HG03060 (cell line): ENCODE measurements around the gene ATG13.

Experiments
- ATAC-seq: cut with Tn5 transposase; IDR thresholded peaks from one replicate; pipeline ENCODE4 v1.9.1; 2021; ENCODE audit warnings: low read depth, moderate number of reproducible peaks; ENCODE audit not compliant: unreplicated experiment

The ATG13 gene

GRCh38 chr11:46674463-46675287 is 57.3 kb downstream of the ATG13 start:
- ATAC-seq = no peak

- ATAC-seq = no peak
These were observed 58.0 kb downstream of the ATG13 start for GRCh38 chr11:46675288-46675851.

GRCh38 chr11:46675949-46676348 is 58.6 kb downstream of the ATG13 start:
- no peak for ATAC-seq

- ATAC-seq = no peak
These were observed 59.2 kb downstream of the ATG13 start for GRCh38 chr11:46676436-46677158.

- no peak for ATAC-seq
These were observed 59.8 kb downstream of the ATG13 start for GRCh38 chr11:46677169-46677568.

- ATAC-seq = no peak
These were observed 60.8 kb downstream of the ATG13 start for GRCh38 chr11:46677991-46678740.

- no peak for ATAC-seq
These were observed 61.4 kb downstream of the ATG13 start for GRCh38 chr11:46678741-46679130.

GRCh38 chr11:46679241-46680163 is 62.1 kb downstream of the ATG13 start:
- ATAC-seq = no peak

GRCh38 chr11:46680164-46680760 is 62.9 kb downstream of the ATG13 start:
- ATAC-seq = no peak

- ATAC-seq = no peak
These were observed 63.5 kb downstream of the ATG13 start for GRCh38 chr11:46680815-46681214.

- no peak for ATAC-seq
These were observed 64.5 kb downstream of the ATG13 start for GRCh38 chr11:46681814-46682213.

GRCh38 chr11:46682773-46683752 is 65.7 kb downstream of the ATG13 start:
- no peak for ATAC-seq

- ATAC-seq = no peak
These were observed 67.0 kb downstream of the ATG13 start for GRCh38 chr11:46684367-46684766.

- ATAC-seq = no peak
These were observed 69.8 kb downstream of the ATG13 start for GRCh38 chr11:46686886-46687795.

- ATAC-seq = no peak
These were observed 73.3 kb downstream of the ATG13 start for GRCh38 chr11:46690702-46691101.

GRCh38 chr11:46692450-46692849 is 75.1 kb downstream of the ATG13 start:
- ATAC-seq = no peak

- ATAC-seq = no peak
These were observed 76.3 kb downstream of the ATG13 start for GRCh38 chr11:46693597-46694012.
